ENCODE data around the gene E2F6.
A peak's percentile ranks its signal among the peaks of the same experiment; 100 is the strongest.

E2F6 gene

DNA sequence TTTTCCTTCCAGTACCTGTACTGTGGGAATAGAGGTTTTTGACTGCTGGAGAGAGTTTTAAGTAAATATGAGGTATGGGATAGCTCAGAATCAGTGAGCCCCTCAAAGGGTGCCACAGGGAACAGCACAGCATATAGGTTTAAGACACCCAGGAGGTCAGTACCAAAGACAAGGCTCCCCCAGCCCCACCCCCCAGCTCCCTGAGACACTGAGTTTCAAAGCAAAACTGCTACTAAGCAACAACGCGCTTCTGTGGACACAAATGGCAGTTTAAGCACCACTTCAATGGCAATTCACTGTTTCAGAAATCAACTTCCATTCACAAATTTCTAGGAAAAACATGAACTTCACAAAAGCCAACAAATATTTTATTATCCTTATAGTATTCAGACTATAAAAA, 15.2 kb downstream of the E2F6 start:
- TF ChIP-seq, protein P1, sequence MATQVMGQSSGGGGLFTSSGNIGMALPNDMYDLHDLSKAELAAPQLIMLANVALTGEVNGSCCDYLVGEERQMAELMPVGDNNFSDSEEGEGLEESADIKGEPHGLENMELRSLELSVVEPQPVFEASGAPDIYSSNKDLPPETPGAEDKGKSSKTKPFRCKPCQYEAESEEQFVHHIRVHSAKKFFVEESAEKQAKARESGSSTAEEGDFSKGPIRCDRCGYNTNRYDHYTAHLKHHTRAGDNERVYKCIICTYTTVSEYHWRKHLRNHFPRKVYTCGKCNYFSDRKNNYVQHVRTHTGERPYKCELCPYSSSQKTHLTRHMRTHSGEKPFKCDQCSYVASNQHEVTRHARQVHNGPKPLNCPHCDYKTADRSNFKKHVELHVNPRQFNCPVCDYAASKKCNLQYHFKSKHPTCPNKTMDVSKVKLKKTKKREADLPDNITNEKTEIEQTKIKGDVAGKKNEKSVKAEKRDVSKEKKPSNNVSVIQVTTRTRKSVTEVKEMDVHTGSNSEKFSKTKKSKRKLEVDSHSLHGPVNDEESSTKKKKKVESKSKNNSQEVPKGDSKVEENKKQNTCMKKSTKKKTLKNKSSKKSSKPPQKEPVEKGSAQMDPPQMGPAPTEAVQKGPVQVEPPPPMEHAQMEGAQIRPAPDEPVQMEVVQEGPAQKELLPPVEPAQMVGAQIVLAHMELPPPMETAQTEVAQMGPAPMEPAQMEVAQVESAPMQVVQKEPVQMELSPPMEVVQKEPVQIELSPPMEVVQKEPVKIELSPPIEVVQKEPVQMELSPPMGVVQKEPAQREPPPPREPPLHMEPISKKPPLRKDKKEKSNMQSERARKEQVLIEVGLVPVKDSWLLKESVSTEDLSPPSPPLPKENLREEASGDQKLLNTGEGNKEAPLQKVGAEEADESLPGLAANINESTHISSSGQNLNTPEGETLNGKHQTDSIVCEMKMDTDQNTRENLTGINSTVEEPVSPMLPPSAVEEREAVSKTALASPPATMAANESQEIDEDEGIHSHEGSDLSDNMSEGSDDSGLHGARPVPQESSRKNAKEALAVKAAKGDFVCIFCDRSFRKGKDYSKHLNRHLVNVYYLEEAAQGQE (IDR thresholded peaks at IDR 0.05; ENCODE audit: low read depth): no peak
- TF ChIP-seq TAF1 (IDR thresholded peaks at IDR 0.05; ENCODE audit: low read depth) (no peak), ZBTB7A (IDR thresholded peaks at IDR 0.05; ENCODE audit: low read depth) (no peak), EP300 (IDR thresholded peaks at IDR 0.05; ENCODE audit: borderline replicate concordance) (no peak), RAD21 (IDR thresholded peaks at IDR 0.05; ENCODE audit: low read depth) (no peak)

DNA sequence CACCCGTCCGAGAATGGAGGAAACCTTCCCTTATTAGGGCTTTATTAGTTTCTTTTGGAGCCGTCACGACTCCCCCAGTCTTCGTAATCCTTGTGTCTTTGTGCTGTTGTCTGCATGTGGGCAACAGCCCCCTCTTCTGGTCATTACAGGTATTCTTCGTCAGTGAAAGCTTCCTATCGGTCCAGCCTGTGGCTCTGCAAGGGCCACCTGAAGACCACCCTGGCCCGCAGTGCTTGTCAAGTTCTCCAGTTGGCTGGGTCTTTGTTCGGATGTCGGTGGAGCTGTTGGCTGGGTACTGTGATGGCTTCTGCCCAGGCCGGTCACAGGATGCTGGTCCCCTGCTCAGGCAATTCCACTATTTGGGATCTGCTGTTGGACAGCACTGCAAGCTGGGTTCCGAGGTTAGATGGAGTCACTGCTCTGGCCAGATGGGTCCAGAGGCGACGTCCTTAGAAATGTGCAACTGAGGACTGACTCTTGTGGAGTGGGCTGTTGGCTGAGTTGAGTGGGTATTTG, 19.2 kb downstream of the E2F6 start:
- no peak for TF ChIP-seq CEBPB (IDR thresholded peaks at IDR 0.05)
- peak; percentile 63 for TF ChIP-seq RAD21 (IDR thresholded peaks at IDR 0.05; ENCODE audit: low read depth)
- TF ChIP-seq EGR1 (IDR thresholded peaks at IDR 0.05): no peak

DNA sequence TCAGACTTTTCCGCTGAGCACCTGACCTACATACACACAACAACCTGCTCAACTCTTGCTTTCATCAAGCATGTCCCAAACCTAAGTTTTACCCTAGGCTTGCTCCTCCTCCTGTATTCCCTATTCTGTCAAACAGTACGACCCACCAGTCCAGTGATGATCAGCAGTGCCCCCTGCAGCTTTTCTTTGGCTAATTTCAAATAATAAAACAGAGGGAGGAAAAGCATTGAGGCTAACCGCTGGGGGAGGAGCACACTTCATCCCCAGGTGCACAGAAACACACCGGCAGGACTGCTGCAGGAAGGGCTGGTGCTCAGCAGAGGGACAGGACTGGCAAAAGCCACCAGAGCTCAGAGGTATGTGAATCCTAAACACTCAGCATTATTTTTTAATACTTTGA, 21.2 kb downstream of the E2F6 start:
- no peak for TF ChIP-seq TAF1 (IDR thresholded peaks at IDR 0.05; ENCODE audit: low read depth)
- TF ChIP-seq EGR1 (IDR thresholded peaks at IDR 0.05): no peak
- no peak for TF ChIP-seq TEAD4 (IDR thresholded peaks at IDR 0.05)
- no peak for TF ChIP-seq NFIC (IDR thresholded peaks at IDR 0.05)
- no peak for TF ChIP-seq CREB1 (IDR thresholded peaks at IDR 0.05; ENCODE audit: low read depth)
- TF ChIP-seq, protein P2, sequence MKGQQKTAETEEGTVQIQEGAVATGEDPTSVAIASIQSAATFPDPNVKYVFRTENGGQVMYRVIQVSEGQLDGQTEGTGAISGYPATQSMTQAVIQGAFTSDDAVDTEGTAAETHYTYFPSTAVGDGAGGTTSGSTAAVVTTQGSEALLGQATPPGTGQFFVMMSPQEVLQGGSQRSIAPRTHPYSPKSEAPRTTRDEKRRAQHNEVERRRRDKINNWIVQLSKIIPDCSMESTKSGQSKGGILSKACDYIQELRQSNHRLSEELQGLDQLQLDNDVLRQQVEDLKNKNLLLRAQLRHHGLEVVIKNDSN (IDR thresholded peaks at IDR 0.05): no peak

DNA sequence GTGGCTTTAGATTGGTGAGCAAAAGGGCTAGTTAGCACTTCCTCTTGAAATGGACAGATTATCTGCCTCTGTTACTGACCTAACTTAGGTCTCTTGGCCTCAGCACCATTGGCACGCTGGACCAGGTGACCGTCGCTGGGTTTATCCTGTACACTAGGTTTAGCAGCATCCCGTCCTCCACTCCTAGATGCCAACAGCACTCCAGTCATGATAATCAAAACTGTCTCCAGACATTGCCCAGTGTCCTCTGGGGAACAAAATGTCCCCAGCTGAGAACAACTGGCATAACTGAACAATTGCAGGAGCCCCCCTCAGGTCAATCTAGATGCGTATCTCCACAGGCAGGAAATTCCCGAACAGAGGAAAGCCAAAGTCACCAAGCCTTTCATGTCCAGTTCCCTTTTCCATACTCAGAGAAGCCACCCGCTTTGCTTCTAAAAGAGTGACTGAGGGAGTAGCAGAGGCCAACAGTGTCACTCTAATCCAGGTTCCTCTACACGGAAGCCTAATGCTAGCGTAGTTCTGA, 27.3 kb downstream of the E2F6 start:
- TF ChIP-seq EP300 (IDR thresholded peaks at IDR 0.05; ENCODE audit: borderline replicate concordance): no peak
- no peak for TF ChIP-seq EGR1 (IDR thresholded peaks at IDR 0.05)
- TF ChIP-seq CEBPB (IDR thresholded peaks at IDR 0.05): no peak
- TF ChIP-seq, protein P3, sequence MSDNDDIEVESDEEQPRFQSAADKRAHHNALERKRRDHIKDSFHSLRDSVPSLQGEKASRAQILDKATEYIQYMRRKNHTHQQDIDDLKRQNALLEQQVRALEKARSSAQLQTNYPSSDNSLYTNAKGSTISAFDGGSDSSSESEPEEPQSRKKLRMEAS (IDR thresholded peaks at IDR 0.05): no peak
- TF ChIP-seq, protein P2 (IDR thresholded peaks at IDR 0.05): no peak
- TF ChIP-seq RAD21 (IDR thresholded peaks at IDR 0.05; ENCODE audit: low read depth): no peak
- TF ChIP-seq ZBTB7A (IDR thresholded peaks at IDR 0.05; ENCODE audit: low read depth): no peak
- TF ChIP-seq TAF1 (IDR thresholded peaks at IDR 0.05; ENCODE audit: low read depth): no peak
- no peak for TF ChIP-seq TEAD4 (IDR thresholded peaks at IDR 0.05)
- no peak for TF ChIP-seq NFIC (IDR thresholded peaks at IDR 0.05)
- TF ChIP-seq YY1 (IDR thresholded peaks at IDR 0.05; ENCODE audit: low read depth): no peak
- TF ChIP-seq, protein P1 (IDR thresholded peaks at IDR 0.05; ENCODE audit: low read depth): no peak
- TF ChIP-seq TCF12 (IDR thresholded peaks at IDR 0.05; ENCODE audit: low read depth): no peak

DNA sequence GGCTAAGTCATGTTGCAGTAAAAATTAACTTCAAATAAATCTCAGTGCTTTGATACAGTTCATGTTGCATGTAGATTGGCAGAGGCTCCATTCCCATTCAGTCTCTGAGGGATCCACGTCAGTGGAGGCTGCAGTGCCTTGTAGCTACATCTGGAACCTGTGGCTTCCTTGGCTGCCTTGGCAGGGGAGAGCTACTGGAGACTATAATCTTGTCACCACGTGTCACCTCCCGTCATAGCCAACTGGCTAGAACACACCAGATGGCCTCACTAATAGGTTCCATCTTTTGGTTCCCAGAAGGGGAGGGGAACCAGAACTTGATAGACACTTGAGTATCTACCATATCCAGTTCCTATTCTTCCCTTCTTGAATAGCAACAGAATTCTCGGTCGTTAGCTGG, 28.4 kb downstream of the E2F6 start:
- no peak for TF ChIP-seq TAF1 (IDR thresholded peaks at IDR 0.05; ENCODE audit: low read depth)
- TF ChIP-seq NFIC (IDR thresholded peaks at IDR 0.05): no peak
- no peak for TF ChIP-seq TEAD4 (IDR thresholded peaks at IDR 0.05)
- TF ChIP-seq, protein P1 (IDR thresholded peaks at IDR 0.05; ENCODE audit: low read depth): no peak
- TF ChIP-seq, protein P3 (IDR thresholded peaks at IDR 0.05): no peak
- TF ChIP-seq EP300 (IDR thresholded peaks at IDR 0.05; ENCODE audit: borderline replicate concordance): no peak
- TF ChIP-seq FOXM1 (IDR thresholded peaks at IDR 0.05; ENCODE audit: borderline replicate concordance, low read depth): no peak
- no peak for TF ChIP-seq RAD21 (IDR thresholded peaks at IDR 0.05; ENCODE audit: low read depth)
- TF ChIP-seq YY1 (IDR thresholded peaks at IDR 0.05; ENCODE audit: low read depth): no peak
- TF ChIP-seq CREB1 (IDR thresholded peaks at IDR 0.05; ENCODE audit: low read depth): no peak
- TF ChIP-seq CEBPB (IDR thresholded peaks at IDR 0.05): no peak
- TF ChIP-seq TCF12 (IDR thresholded peaks at IDR 0.05; ENCODE audit: low read depth): no peak
- no peak for TF ChIP-seq ZBTB7A (IDR thresholded peaks at IDR 0.05; ENCODE audit: low read depth)
- TF ChIP-seq EGR1 (IDR thresholded peaks at IDR 0.05): no peak
- TF ChIP-seq, protein P2 (IDR thresholded peaks at IDR 0.05): no peak

Data from Ishikawa (cell line).